Stimulated activated CD4-positive, alpha-beta T cell treated with anti-CD3 and anti-CD28 coated beads, Interleukin-4, amount 100 ng/mL, for 24 hours (primary cell): ENCODE measurements around the gene ASB8.
"Not testable (repeated sequence)": the region's sequence is repeated elsewhere in the genome, so short reads cannot be mapped to it uniquely, and the experiment has no call there.

Source experiments
- DNase-seq: peaks from one replicate; pipeline ENCODE4 v3.0.0-alpha.2; 2020

The ASB8 gene

GRCh38 chr12:48182631-48183030 is 25.3 kb upstream of the ASB8 start:
- DNase-seq = peak; percentile 24

GRCh38 chr12:48180857-48181495 is 23.7 kb upstream of the ASB8 start:
- no peak for DNase-seq

GRCh38 chr12:48180424-48180823 is 23.1 kb upstream of the ASB8 start:
- no peak for DNase-seq

- no peak for DNase-seq
These were observed 22.2 kb upstream of the ASB8 start for GRCh38 chr12:48179466-48179865.

GRCh38 chr12:48177982-48178381 is 20.7 kb upstream of the ASB8 start:
- no peak for DNase-seq

- DNase-seq = no peak
These were observed 19.1 kb upstream of the ASB8 start for GRCh38 chr12:48176417-48176751.

- DNase-seq = no peak
These were observed 18.5 kb upstream of the ASB8 start for GRCh38 chr12:48175613-48176416.

- DNase-seq = no peak
These were observed 11.7 kb upstream of the ASB8 start for GRCh38 chr12:48169011-48169410.

GRCh38 chr12:48165089-48165981 is 8.0 kb upstream of the ASB8 start:
- peak; percentile 68 for DNase-seq

- no peak for DNase-seq
These were observed 7.1 kb upstream of the ASB8 start for GRCh38 chr12:48164451-48164850.

- no peak for DNase-seq
These were observed 5.9 kb upstream of the ASB8 start for GRCh38 chr12:48163150-48163747.

GRCh38 chr12:48160807-48161206 is 3.5 kb upstream of the ASB8 start:
- no peak for DNase-seq

GRCh38 chr12:48160046-48160445 is 2.7 kb upstream of the ASB8 start:
- DNase-seq = no peak

- peak; percentile 11 for DNase-seq
These were observed 615 bp upstream of the ASB8 start for GRCh38 chr12:48157889-48158370.

GRCh38 chr12:48156652-48157017 is 680 bp downstream of the ASB8 start:
- no peak for DNase-seq

GRCh38 chr12:48155786-48156185 is 1.5 kb downstream of the ASB8 start:
- not testable (repeated sequence) for DNase-seq

- no peak for DNase-seq
These were observed 6.1 kb downstream of the ASB8 start for GRCh38 chr12:48151103-48151771.

GRCh38 chr12:48145981-48146380 is 11.3 kb downstream of the ASB8 start:
- DNase-seq = no peak

- DNase-seq = no peak
These were observed 13.4 kb downstream of the ASB8 start for GRCh38 chr12:48143898-48144297.

- DNase-seq = no peak
These were observed 14.3 kb downstream of the ASB8 start for GRCh38 chr12:48142818-48143674.

- no peak for DNase-seq
These were observed 22.3 kb downstream of the ASB8 start for GRCh38 chr12:48135027-48135426.

GRCh38 chr12:48132826-48133225 is 24.5 kb downstream of the ASB8 start:
- DNase-seq = no peak
